GM18511 (cell line): ENCODE data around the gene ADGRF3.
"Not testable (repeated sequence)": the region's sequence is repeated elsewhere in the genome, so short reads cannot be mapped to it uniquely, and the experiment has no call there.

Source experiments
- ATAC-seq: cut with Tn5 transposase; IDR thresholded peaks from one replicate; pipeline ENCODE4 v1.9.1; 2021; ENCODE audit warnings: mild to moderate bottlenecking, moderate library complexity; ENCODE audit not compliant: unreplicated experiment

The ADGRF3 gene

DNA sequence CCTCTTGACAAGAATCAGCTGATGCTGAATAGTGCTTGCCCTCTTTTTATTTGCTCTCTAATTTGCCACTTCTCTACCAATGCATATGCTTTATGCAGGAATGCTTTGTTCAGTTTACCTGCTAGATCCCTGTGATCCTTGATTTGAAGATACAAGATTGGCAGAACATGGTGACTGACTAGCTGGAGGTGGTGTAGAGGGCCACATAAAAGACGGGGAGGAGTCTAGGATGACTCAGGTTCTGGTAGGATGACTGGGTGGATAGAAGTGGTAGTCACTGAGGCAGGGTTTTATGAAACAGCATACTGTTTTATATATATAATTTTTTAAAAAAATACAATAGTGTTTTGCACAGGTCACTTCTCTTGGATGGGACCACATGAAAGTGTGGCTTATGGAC is 6.3 kb upstream of the ADGRF3 start:
- no peak for ATAC-seq

DNA sequence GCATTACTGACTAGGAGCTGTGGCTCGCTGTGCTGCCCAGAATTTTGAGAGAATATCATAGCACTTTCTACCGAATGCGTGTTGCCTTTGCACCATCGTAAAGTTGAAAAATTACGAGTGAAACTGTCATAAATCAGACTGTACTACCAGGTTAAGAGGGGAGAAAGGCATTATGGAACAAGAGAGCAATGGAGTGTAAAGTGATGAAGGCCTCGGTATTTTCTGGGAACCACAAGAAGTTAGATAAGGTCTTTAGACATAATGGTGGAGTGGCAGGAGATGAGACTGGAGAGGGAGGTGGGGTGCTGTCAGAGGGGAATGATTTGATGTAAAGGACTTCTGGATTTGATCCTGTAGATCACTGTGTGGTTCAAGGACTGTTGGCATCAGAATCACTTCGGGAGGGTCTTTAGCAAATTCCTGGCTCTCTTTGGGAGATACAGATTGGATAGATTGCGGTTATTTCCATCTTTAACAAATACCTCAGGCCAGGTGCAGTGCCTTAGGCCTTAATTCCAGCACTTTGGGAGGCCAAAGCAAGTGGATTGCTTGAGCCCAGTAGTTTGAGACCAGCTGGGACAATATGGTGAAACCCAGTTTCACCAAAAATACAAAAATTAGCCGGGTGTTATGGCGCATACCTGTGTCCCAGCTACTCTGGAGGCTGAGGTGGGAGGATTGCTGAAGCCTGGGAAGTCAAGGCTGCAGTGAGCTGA is 4.9 kb upstream of the ADGRF3 start:
- ATAC-seq, result no peak

DNA sequence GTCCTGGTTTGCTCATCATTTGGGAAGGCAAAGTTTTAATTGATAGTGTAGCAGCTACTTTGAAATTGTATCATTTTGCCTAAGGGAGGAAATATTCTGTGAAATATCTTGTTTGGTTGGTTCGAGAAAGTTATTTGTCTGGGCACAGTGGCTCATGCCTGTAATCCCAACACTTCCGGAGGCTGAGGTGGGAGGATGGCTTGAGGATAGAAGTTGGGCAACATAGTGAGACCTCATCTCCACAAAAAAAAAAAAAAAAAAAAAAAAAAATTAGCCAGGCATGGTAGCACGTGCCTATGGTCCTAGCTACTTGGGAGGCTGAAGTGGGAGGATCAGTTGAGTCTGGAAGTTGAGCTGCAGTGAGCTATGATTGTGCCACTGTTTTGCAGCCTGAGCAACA is 3.1 kb upstream of the ADGRF3 start:
- ATAC-seq, result no peak

DNA sequence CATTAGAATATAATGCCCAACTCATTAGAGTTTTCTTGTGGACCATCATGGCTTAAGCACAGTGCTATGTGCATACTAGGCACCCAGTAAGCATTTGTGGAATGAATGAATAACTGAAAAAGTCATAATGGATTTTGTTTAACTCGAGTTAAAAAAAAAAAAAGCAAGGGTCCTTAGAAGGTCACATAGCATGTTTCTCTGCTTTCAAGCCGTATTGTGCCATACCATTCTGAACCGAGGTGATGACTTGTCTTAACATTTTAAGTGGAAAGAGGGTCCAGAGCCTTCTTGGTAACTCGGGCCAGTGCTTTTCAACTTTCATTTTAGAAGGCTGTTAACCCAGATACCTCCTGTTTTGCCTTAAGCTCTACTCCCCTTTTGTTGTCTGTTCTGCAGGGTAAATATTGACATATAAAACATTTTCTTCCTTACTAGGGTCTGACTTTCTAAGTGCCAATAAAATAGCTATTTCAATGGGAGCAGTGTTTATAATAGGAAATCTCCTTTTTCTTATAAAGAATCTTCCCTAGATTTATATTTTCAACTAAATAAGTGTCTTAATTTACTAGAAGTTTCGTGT is 787 bp upstream of the ADGRF3 start:
- no peak for ATAC-seq

DNA sequence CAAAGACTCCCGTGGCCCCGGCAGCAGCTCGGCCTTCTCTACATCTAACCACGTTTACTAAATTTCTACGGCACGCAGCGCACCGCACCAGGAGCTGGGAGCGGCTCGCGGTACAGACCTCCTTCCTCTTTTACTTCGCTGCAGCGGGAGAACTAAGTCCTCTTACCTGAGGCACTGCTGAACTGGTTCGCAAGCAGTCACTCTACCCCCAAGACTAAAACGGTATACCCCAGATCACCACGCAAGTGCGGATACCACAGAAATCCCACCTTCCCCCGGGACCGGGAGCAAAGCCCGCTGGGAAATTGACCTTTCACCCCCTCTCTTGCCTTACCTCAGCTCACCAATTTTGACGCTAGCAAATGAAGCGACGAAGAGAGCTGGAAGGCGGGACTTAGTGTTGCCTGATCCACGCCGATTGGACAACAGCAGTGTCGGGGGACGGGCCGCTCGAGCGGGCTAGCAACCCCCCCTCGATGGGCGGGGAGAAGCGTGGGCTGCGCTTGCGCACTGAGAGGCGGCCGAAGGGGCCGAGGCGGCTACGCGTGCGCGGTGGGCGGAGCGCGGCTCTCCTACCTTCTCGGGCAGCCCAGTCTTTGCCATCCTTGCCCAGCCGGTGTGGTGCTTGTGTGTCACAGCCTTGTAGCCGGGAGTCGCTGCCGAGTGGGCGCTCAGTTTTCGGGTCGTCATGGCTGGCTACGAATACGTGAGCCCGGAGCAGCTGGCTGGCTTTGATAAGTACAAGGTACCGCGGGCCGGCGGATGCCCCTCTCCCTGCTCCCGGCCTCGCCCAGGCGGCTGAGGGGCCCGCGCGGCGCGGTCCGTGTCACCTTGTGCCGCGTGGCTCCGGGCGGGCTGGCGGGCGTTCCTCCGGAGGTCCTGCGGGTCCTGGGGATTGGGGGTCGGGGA is 790 bp downstream of the ADGRF3 start, which contains the start of gene SELENOI:
SELENOI (plus strand) TSS at position 599 of the 909 bp plus-strand sequence; CDS start at position 689, 90 bp downstream.
- peak; percentile 93 for ATAC-seq

DNA sequence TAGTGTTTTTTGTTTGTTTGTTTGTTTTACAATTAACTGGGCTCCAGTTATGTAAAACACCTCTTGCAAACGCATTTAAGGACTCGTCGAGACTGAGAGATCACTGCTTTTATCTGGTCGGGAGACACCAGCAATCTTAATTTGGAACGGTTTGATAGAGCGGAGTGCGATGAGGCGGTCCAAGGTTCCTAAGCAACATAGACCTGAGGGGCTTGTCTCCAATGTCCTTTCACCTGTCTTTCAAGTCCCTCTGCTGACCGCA is 1.4 kb downstream of the ADGRF3 start:
- ATAC-seq, result no peak

DNA sequence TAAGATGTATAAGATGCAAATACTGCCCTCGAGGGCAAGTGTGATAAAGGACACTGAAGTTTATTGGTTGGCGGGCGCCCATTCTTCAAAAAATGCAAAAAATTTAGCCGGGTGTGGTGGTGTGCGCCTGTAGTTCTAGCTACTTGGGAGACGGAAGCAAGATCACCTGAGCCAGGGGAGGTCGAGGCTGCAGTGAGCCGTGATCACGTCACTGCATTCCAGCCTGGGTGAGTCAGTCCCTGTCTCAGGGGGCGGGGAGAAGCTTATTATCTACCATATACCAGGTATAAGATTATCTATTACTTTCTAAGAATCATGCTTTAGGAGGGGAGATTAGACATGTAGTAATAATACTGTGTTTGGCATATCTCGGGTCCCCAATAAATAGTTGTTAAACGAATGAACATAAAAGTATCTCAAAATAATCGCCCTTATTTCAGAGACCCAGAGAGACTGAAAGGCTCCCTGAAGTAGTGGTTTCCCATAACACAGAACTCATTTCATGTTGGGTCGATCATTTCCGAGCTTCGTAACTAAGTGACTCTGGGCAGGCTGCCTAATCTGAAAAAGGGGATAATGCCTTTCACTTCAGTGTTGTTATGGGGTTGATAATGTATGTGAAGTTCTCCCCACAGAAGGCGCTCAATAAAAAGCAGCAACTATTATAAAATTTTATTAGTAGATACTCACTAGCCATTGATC is 1.9 kb downstream of the ADGRF3 start:
- no peak for ATAC-seq

DNA sequence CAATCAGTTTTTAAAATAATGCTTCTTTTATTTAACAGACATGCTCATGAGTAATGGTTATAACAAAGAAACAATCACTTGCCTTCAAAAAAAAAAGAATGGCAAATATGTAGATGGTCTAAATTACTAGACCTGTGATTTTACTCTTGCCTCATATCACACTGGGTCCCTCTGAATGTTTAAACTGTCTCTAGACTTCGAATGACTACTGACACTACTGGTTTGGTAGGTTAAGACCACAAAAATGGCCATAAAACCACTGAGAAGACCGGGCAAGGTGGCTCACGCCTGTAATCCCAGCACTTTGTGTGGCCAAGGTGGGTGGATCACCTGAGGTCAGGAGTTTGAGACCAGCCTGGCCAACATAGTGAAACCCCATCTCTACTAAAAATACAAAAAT is 5.8 kb downstream of the ADGRF3 start:
- no peak for ATAC-seq

DNA sequence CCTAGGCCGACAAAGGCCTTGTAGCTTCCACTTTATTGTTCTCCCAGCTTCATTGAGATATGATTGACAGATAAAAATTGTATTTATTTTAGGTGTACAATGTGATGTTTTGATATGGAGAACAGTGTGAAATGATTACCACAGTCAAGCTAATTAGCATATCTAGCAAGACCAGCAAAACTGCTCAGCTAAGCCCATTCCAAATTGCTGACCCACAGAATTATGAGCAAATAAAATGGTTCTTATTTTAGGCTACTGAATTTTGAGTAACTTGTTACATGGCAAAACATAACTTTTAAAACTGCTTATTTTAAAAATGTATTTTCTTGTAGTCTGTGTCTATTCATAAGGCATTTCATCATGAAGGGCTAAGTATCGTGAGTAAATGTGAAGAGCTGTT is 9.3 kb downstream of the ADGRF3 start:
- ATAC-seq, result no peak

DNA sequence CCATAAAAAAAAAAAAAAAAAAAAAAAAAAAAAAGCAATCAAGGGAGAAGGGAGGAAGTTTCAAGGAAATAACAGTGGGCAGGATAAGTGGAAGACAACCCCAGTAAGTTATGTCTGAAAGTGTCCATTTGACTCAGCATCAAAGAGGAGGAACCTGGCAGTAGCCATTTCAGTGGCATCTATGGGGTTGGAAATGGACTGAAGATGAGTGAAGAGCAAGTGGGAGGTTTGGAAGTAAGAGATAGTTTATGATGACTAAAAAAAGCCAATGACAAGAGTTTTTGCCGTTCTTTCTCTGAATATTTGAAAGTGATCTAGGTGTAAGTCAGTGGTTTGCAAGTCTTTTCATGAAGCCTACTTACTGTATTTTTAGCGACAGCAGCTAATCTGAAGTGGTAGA is 9.9 kb downstream of the ADGRF3 start:
- no peak for ATAC-seq

DNA sequence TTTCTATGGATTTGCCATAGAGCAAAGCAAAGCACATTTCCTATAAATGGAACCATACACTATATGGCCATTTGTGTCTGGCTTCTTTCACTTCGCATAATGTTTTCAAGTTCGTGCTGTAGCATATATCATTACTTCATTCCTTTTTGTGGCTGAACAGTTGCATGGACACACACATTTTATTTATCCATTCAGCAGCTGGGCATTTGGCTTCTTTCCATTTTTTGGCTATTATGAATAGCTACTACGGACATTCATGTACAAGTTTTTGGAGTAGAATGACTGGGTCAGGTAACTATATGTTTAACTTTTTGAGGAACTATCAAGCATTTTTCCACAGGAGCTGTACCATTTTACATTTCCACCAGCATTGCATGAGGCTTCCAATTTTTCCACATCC is 11.4 kb downstream of the ADGRF3 start:
- ATAC-seq, result no peak

DNA sequence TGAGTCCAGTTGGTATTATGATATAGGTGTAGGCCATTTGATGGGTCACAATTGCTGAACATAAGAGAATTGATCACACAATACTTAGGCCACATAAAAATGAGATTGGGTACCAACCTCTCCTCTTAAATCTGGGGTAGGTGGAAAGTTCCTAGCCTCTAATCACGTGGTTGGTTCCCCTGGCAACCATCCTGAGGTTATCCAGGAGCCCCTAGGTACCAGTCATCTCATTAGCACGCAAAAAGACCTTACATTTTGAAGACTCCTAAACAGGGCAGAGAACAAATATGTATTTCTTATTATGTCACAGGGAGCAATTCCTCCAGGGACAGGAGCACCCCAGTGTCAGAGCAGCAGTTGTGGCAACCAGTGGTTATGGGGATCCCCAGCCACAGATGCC is 13.3 kb downstream of the ADGRF3 start:
- no peak for ATAC-seq

DNA sequence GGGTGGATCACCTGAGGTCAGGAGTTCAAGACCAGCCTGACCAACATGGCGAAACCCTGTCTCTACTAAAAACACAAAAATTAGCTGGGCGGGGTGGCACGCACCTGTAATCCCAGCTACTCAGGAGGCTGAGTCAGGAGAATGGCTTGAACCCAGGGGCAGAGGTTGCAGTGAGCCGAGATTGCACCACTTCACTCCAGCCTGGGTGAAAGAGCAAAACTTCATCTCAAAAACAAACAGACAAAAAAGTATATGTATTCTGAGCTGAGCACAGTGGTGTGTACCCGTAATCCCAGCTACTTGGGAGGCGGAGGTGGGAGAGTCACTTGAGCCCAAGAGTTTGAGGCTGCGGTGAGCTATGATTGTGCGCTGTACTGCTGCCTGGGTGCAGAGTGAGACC is 15.3 kb downstream of the ADGRF3 start:
- ATAC-seq, result not testable (repeated sequence)

DNA sequence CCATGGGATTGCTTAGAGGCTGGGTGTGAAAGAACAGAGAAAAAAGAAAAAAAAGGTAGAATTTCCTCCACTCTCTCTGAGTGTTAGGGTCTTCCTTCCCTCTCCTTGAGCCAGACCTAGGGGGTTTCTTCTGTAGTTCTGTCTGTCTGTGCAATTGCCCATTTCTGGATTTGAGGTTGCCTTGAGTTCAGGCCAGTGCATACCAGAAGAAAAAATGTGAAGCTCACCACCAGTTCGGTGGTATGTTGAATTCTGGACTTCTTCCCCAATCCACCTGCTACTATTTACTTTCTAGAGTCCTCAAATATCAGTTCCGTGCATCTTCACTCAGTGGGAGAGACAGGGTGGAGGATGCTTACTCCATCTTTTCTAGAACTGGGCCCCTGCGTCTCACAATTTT is 16.0 kb downstream of the ADGRF3 start:
- no peak for ATAC-seq

DNA sequence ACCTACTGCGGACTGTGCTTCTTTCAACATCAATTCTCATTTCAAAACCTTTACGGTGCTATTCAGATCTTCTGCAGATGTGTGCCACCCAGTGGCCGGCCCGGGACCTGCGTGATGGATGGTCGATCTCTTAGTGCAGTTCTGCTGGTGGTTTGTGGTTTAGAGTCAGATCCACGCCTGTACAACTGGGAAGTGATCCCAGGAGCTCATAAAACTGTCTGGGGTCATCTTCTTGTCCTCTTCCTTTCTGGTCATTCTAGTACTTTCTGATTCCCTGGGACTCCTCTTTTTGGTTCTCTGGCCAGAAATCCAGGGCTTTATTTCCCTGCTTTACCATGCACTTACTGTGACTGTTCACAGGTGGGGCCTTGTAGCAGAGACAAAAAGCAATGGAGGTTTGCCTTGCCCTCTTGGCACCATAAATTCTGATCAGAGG is 16.5 kb downstream of the ADGRF3 start:
- ATAC-seq, result peak; percentile 75

DNA sequence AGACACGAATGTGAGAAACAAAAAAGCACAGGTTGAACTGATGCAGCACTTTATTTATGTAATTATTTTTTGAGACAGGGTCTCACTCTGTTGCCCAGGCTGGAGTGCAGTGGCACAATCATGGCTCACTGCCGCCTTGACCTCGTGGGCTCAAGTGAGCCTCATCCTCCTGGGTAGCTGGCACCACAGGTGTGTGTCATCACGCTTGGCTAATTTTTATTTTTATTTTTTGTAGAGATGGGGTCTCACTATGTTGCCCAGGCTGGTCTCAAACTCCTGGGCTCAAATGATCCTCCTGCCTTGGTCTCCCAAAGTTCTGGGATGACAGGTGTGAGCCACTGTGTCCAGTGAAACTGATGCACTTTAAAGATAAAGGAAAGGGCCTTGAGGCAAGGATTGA is 17.5 kb downstream of the ADGRF3 start:
- not testable (repeated sequence) for ATAC-seq

DNA sequence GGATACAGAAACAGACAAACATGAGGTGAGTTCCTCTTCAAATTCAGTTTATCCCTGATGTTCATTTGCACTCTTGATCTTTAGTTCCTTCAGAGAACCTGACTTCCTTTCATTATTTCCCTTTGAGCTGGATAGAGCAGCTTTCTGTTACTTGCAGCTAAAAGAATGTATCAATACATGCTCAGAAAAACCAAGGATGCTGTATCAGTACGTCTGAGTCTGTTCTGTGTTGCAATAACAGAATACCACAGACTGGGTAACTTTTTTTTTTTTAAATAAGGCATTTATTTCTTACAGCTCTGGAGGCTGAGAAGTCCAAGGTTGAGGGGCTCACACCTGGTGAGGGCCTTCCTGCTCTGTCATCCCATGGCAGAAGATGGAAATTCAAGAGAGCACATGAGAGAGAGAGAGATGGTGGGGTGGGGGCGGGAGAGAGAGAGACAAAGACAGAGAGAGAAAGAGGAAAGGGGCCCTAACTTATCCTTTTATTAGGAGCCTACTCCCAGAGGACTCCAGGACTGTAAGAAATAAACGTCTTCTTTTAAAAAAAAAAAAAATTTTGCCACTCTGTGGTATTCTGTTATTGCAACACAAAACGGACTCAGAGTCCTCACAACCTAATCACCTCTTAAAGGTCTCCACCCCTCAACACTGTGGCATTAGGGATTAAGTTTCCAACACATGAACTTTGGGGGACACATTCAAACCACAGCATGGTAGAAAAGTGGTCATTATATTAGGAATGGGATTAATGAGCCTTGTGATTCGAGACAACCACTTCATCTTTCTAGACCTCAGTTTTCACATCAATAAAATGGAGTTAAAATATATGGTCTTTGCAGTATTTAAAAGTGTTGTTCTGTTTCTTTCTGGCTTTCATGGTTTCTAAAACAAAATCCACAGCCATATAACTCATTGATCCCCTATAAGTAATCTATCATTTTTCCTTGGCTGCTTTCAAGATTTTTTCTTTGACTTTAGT is 19.0 kb downstream of the ADGRF3 start:
- no peak for ATAC-seq

DNA sequence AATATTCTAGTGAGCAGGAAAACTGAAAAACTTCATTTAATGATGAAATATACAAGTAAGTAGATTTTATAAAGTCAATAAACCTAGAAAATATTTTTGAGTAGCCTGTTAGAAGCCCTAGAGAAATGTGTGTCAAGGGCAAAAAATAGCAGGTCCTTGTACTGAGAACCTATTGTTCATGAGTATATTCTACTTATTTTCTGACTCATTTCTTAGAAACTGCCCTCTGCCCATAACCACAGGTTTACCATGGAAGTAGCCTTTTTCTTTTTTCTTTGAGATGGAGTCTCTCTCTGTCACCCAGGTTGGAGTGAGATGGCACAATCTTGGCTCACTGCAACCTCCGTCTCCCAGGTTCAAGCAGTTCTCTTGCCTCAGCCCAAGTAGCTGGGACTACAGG is 20.1 kb downstream of the ADGRF3 start:
- no peak for ATAC-seq

DNA sequence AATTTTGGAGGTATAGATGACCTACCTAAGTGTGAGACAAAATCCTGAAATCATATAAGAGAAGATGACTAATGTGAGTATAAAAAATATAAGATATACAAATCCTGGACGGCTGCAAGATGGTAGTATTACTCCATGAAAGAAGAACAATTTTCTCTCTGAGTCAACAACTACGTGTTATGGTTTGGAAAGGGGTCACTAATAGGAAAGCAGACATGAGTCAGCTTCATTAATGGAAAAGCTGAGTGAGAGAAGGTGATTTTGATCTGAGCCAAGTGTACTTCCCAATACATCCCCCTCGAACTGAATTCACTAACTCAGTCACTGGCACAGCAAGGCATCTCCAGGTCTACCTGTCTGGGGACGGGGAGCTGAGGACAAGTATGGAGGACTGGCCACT is 20.7 kb downstream of the ADGRF3 start:
- no peak for ATAC-seq

DNA sequence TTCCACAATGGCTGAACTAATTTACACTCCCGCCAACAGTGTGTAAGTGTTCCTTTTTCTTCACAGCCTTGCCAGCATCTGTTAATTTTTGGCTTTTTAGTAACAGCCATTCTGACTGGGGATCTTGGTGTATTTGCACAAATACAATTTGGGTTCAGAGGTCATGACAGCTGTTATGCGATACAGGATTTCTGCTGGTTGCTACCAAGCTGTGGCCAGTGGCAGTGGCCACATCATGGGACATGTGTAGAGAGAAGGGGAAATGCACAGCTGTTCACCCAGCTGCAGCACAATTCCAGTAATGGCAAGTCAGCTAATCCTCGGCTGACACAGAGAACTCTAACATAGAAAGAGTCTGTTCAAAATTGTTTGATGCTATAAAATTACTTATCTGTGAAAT is 21.7 kb downstream of the ADGRF3 start:
- no peak for ATAC-seq
